PFSK-1 (cell line): ENCODE data around the gene LMOD1.

Experiments used
- FOXP2 ChIP-seq: optimal IDR thresholded peaks from 2 replicates; pipeline ENCODE3; 2011; ENCODE audit warnings: borderline replicate concordance, control low read depth, inconsistent platforms; ENCODE audit not compliant: insufficient read depth; ENCODE audit errors: extremely low read length, extremely low read depth
- POLR2AphosphoS5 ChIP-seq: IDR thresholded peaks from 2 replicates; pipeline ENCODE4 v1.6.1; 2012; ENCODE audit warnings: low read depth, mild to moderate bottlenecking, control low read depth, low read length, moderate library complexity
- SIN3A ChIP-seq: IDR thresholded peaks from 2 replicates; pipeline ENCODE4 v1.6.1; 2012; ENCODE audit warnings: mild to moderate bottlenecking, low read length, moderate library complexity, borderline replicate concordance; ENCODE audit not compliant: insufficient read depth
- TAF1 ChIP-seq: IDR thresholded peaks from 2 replicates; pipeline ENCODE4 v1.6.1; 2012; ENCODE audit warnings: low read length, control low read depth, borderline replicate concordance; ENCODE audit not compliant: insufficient read depth
- TF ChIP-seq, protein P1 (sequence below), 2 experiments: IDR thresholded peaks; 2 replicates each; pipeline versions ENCODE4 v1.6.1 to v1.8.0; 2011 to 2012; ENCODE audit warnings: low read depth in 2 of 2, low read length in 2 of 2, control low read depth in 1 of 2, inconsistent platforms in 1 of 2, mild to moderate bottlenecking in 1 of 2, moderate library complexity in 1 of 2; ENCODE audit not compliant: insufficient read depth in 1 of 2

LMOD1 gene

DNA sequence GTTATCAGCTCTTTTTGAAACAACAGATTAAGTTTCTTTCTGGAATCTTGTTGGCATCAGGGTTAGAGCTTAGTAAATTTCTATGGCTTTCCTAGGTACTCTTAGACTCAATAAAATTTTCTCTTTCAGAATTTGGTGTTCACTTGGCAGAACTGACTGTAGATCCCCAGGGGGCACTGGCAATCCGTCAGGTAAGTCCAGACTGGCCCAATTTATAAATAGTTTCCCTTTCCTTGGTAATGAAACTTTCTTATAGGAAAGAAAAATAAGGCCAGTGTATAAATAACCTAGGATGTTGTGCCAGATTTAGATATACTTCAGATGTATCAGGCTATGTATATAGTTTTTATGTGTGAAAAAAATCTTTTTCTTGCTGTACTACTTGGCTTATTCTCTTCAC, 99.2 kb downstream of the LMOD1 start:
- TF ChIP-seq SIN3A (no peak), POLR2AphosphoS5 (no peak), TAF1 (no peak), FOXP2 (no peak)
- TF ChIP-seq, protein P1, sequence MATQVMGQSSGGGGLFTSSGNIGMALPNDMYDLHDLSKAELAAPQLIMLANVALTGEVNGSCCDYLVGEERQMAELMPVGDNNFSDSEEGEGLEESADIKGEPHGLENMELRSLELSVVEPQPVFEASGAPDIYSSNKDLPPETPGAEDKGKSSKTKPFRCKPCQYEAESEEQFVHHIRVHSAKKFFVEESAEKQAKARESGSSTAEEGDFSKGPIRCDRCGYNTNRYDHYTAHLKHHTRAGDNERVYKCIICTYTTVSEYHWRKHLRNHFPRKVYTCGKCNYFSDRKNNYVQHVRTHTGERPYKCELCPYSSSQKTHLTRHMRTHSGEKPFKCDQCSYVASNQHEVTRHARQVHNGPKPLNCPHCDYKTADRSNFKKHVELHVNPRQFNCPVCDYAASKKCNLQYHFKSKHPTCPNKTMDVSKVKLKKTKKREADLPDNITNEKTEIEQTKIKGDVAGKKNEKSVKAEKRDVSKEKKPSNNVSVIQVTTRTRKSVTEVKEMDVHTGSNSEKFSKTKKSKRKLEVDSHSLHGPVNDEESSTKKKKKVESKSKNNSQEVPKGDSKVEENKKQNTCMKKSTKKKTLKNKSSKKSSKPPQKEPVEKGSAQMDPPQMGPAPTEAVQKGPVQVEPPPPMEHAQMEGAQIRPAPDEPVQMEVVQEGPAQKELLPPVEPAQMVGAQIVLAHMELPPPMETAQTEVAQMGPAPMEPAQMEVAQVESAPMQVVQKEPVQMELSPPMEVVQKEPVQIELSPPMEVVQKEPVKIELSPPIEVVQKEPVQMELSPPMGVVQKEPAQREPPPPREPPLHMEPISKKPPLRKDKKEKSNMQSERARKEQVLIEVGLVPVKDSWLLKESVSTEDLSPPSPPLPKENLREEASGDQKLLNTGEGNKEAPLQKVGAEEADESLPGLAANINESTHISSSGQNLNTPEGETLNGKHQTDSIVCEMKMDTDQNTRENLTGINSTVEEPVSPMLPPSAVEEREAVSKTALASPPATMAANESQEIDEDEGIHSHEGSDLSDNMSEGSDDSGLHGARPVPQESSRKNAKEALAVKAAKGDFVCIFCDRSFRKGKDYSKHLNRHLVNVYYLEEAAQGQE (IDR thresholded peaks at IDR 0.05; ENCODE audit: insufficient read depth in 1 of 2, low read depth in 2 of 2, low read length in 2 of 2), result no peak
